Measurements from ENCODE around the gene KRT85.
"Not testable (repeated sequence)": the region's sequence is repeated elsewhere in the genome, so short reads cannot be mapped to it uniquely, and the experiment has no call there.

The KRT85 gene

DNA sequence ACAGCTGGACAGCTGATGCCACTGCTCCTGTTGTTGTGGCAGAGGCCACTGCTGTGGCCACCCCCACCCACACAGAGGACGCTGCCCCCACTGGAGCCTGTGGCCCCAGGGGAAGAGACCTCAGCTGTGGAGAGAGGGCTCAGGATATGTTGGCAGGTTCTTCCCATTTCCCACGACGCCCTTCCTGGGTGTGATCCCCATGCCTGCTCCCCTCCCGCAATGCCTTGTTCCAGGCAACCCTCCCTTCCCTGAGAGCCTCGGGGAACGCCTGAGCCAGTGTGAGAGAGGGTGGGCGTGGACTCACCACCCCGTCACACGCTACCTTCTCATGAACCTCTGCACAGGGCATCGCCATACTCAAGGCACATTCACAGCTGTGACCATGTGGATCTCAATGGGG, 44.5 kb upstream of the KRT85 start:
- no peak overlapping the region for H3K27ac ChIP-seq
- TF ChIP-seq, protein P1, sequence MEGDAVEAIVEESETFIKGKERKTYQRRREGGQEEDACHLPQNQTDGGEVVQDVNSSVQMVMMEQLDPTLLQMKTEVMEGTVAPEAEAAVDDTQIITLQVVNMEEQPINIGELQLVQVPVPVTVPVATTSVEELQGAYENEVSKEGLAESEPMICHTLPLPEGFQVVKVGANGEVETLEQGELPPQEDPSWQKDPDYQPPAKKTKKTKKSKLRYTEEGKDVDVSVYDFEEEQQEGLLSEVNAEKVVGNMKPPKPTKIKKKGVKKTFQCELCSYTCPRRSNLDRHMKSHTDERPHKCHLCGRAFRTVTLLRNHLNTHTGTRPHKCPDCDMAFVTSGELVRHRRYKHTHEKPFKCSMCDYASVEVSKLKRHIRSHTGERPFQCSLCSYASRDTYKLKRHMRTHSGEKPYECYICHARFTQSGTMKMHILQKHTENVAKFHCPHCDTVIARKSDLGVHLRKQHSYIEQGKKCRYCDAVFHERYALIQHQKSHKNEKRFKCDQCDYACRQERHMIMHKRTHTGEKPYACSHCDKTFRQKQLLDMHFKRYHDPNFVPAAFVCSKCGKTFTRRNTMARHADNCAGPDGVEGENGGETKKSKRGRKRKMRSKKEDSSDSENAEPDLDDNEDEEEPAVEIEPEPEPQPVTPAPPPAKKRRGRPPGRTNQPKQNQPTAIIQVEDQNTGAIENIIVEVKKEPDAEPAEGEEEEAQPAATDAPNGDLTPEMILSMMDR (IDR thresholded peaks at IDR 0.05): no peak
- DNase-seq (ENCODE audit: low spot score): no peak
- no peak overlapping the region for H3K4me3 ChIP-seq

DNA sequence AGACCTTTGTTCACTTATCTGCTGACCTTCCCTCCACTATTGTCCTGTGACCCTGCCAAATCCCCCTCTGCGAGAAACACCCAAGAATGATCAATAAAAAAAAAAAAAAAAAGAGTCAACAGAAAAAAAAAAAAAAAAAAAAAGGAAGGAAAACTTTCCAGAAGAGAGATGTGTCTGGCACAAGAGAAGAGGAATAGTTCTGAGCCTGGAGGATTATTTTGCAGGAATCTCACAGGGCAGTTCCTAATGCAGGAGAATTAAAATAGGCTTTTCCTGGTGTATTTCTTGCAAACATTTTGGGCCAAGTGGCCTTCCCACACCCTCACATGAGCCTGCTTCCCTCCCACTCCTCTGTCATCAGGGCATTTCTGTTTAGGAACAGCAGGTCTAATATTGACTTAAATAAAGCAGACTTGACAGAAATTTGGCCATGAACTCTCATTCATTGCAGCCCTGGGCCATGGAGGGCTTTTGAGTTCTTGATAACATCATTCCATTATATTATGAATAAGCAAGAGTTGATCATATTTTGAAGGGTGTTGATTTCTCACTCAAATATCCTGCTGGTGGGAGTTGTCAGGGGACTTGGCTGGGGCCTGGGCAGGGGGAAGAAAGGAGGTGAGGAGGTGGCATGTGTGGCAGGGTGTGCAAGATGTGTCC, 43.4 kb upstream of the KRT85 start:
- H3K4me3 ChIP-seq; H3K27ac ChIP-seq; DNase-seq (ENCODE audit: low spot score): not testable (repeated sequence)

DNA sequence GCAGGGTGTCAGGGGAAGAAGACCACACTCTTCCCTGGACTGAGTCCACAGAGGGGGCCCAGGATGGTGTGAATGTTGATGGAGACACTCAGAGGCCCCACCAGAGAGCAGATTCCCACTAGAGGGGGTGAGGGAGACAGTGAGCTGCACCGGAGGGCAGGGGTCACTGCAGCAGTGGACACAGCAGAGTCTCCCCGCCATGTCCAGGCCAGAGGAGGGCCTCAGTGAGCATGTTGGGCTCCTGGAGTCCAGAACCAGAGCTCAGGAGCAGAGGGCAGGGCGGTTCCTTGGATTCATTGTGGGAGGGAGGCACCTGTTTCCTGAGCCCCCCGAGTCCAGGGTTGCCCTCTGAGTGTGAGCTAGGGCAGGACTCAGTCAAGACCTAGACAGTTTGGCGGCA, 40.6 kb upstream of the KRT85 start:
- no peak overlapping the region for H3K4me3 ChIP-seq
- no peak overlapping the region for H3K27ac ChIP-seq
- DNase-seq (ENCODE audit: low spot score): no peak
- TF ChIP-seq, protein P1 (IDR thresholded peaks at IDR 0.05): no peak

DNA sequence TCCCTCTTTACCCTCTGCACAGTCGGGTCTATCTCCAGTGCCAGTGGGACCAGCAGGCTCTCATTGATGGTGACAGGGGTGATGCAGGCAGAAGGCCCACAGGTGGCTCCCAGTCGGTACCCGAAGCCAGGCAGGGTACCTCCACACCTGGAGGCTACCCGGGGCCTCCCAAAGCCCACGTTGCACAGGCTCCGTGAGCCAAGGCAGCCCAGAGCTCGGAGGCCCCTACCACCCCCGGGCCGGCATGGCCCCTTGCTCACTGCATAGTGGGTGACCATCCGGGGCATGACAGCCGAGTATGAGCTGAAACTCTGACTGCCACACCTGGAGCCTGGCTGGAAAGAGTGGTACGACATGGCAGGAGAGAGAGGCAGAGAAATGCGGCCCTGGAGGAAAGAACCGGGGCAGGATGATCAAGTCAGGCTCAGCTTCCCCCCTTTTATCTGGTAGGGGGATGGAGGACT, 38.7 kb upstream of the KRT85 start, which contains the start of gene KRT82:
TSS of gene KRT82 (minus strand) at position 414 of the 464 bp plus-strand sequence. CDS start at position 356, 58 bp downstream.
- no peak within 1 kb of the TSS for H3K4me3 ChIP-seq
- DNase-seq (ENCODE audit: low spot score): no peak
- H3K27ac ChIP-seq: no peak within 1 kb of the TSS
- TF ChIP-seq, protein P1 (IDR thresholded peaks at IDR 0.05): no peak

DNA sequence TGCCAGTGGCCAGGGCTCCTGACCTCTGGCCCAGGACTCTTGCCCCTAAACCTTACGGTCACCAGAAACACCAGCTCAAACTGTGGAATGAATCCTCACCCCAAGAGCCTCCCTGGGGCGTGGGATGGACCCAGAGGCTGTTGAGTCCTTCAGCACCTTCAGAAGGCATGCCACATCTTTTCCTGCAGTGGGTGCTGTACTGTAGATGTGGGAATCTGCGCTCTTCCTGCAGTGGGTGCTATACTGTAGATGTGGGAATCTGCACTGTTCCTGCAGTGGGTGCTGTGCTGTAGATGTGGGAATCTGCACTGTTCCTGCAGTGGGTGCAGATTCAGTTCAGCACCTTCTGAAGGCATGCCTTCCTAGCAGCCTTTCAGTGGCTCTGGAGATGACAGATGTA, 37.7 kb upstream of the KRT85 start:
- TF ChIP-seq, protein P1 (IDR thresholded peaks at IDR 0.05): no peak
- Histone ChIP-seq H3K27ac (no peak overlapping the region), H3K4me3 (no peak overlapping the region)
- no peak for DNase-seq (ENCODE audit: low spot score)

DNA sequence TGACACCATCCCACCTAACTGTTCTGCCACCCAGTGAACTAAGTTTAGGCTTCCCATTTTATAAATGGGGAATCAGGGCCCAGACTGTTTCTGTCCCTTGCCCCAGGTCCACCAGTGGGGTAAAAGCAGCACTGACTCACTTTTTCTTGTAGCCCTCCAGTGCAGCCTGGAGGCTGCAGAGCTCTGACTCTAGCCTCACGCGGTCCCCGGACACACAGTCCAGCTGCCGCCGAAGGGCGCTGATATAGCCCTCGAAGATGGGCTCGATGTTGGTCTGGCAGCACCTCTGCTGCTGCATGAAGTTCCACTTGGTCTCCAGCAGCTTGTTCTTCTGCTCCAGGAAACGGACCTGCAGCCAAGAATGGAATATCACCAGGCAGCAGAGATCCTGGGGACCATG, 36.3 kb upstream of the KRT85 start:
- Histone ChIP-seq H3K4me3 (no peak overlapping the region), H3K27ac (no peak overlapping the region)
- TF ChIP-seq, protein P1 (IDR thresholded peaks at IDR 0.05): no peak
- DNase-seq (ENCODE audit: low spot score): no peak

DNA sequence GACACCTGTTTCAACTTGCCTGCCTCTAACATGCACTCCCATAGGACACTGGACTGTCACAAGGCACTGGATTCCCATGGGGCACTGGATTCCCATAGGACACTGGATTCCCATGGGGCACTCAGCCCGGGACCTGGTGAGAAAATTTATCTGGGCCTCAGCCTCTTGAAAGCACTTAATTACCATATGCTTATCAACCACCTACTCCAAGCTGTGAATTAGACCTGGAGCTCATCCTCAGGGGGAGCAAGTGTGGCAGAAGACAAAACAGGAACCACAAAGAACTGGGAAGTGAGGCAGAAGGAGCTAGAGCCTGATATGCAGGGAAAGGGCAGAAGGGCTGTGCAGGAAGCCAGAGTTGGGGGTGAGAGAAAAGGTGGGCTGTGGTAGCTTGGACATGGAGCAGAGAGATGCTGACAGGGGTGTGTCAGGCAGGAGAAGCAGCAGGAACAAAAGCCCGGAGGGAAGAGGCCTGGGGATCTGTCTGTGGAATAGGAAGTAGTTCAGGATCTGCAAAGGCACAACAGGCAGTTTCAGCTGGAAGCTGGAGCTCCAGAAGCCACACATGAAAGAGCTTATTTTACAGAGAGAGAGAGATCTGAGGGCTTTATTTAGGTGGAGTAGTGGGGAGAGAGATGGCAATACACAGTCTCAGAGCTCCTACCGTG, 35.7 kb upstream of the KRT85 start:
- no peak overlapping the region for H3K4me3 ChIP-seq
- DNase-seq (ENCODE audit: low spot score): no peak
- H3K27ac ChIP-seq: no peak overlapping the region
- TF ChIP-seq, protein P1 (IDR thresholded peaks at IDR 0.05): no peak
